Measurements from ENCODE around the gene PRKCQ.
"Not testable (repeated sequence)": the region's sequence is repeated elsewhere in the genome, so short reads cannot be mapped to it uniquely, and the experiment has no call there.

The PRKCQ gene

GRCh38 chr10:6593241-6593671 lies 13.2 kb upstream of the PRKCQ start:
- no peak for DNase-seq (ENCODE audit: low spot score)

DNA sequence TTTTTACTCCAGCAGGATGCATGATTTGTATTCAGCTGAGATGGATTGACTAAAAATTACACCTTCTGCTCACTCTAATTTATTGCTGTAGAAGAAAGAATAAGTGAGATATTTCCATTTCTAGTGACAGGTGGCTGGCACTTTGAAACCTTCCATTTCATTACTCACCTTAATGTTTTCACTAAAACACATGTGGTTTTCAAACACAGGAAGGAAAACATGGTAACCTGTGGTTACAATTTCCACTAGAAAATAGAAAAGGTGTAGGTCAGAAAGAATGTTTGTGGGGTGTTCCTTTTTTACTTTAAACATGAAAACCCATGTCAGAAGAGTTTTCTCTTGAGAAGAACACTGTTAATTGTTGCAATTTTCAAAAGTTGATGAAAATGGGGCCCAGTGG lies 12.0 kb upstream of the PRKCQ start:
- DNase-seq (ENCODE audit: low spot score), result no peak

- no peak for DNase-seq (ENCODE audit: low spot score)
These were observed 11.6 kb upstream of the PRKCQ start for GRCh38 chr10:6591668-6592067.

DNA sequence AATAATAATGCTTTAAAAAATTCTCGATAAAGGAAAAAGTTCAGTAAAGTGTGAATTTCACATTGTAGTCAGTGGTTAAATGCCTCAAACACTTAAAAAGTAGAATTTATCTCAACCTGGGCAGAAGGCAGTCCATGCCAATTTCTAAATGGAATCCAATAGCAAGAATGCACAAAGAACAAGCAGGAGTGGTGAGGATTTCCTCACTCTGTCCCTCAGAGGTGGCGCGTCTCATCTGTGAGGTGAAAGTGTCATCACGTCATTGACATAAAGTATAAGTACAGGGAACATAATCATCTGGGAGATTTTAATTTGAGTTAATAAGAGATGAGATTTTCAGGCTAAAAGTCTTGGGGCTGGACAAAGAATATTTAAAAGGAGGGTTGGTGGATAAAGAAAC lies 10.0 kb upstream of the PRKCQ start:
- DNase-seq (ENCODE audit: low spot score), result no peak

DNA sequence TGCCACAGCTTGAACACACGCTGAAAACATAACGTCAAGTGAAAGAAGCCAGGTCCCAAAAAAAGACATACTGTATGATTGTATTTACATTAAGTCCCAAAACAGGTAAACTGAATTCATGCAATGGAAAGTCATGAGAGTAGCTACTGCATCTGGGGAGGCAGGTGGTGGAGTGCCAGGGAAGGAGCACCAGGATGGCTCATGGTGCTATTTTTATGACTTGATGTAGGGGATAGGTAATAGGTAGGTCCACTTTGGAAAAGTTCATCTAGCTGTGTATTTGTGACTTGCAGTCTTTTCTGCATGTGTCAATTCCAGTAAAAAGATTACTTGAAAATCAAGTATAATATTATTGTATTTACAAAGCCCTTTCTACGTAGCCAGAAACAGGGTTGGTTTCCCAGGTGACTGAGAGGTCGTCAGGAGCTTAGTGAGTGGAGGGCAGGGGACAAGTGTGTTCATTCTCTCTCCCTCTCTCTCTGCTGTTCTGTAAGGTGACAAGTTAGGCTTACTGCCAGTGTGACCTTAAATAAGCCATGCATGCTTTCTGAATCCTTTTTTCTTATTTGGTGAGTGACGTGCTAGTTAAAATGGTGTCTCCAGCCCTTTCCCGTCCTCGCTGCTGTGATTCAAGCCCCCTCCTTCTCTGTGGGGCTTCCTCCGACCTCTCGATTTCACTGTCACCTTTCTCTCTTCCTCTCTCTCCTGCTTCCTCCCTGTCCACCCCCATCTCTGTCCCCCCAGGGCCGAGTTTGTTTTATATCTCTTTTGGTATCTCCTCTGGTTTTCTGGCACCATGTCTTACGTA lies 9.4 kb upstream of the PRKCQ start:
- DNase-seq (ENCODE audit: low spot score), result no peak

GRCh38 chr10:6588845-6589244 lies 8.8 kb upstream of the PRKCQ start:
- no peak for DNase-seq (ENCODE audit: low spot score)

DNA sequence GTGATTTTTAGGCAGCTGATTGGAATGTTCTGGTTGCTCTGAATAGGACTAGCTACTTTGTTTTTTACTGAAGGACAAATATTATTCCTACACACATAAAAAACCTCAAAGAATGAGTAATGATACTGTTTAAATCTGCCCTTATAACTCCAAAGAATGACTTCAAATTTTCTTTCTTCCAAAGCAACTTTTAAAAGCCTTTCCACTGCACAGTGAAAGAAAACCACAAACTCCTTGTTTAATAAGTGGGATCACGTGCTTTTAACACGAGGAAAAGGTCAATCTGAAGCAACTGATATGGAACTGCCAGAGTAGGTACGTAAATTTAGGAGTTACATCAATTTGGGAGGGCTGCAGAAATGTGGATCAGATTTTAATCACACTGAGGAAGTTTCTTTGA lies 8.0 kb upstream of the PRKCQ start:
- no peak for DNase-seq (ENCODE audit: low spot score)

GRCh38 chr10:6586501-6586900 lies 6.4 kb upstream of the PRKCQ start:
- DNase-seq (ENCODE audit: low spot score), result no peak

- DNase-seq (ENCODE audit: low spot score), result no peak
These were observed 3.4 kb upstream of the PRKCQ start for GRCh38 chr10:6583447-6583846.

- DNase-seq (ENCODE audit: low spot score), result not testable (repeated sequence)
These were observed 2.8 kb upstream of the PRKCQ start for GRCh38 chr10:6582913-6583312.

GRCh38 chr10:6582298-6582697 lies 2.2 kb upstream of the PRKCQ start:
- DNase-seq (ENCODE audit: low spot score), result no peak

DNA sequence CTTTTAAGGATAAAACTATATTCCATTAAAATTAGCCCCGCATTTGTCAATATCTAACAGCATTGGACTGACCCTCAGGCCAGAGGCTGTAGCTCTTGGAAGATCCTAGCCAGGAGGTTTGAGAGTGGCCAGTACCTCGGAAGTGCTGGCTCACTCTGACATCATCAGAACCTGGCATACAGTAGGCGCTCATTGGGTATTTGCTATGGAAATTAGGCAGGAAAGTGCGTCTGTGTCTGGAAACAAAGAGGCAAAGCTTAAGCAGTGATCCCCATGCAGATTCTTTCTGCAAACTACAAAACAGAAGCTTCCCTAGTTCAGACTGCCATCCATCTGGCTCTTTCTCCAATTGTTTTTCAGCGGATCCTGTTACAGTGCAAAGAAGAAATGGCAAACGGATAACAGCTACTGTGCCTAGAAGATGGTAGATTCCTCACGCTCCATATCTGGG lies 1.7 kb upstream of the PRKCQ start:
- no peak for DNase-seq (ENCODE audit: low spot score)

DNA sequence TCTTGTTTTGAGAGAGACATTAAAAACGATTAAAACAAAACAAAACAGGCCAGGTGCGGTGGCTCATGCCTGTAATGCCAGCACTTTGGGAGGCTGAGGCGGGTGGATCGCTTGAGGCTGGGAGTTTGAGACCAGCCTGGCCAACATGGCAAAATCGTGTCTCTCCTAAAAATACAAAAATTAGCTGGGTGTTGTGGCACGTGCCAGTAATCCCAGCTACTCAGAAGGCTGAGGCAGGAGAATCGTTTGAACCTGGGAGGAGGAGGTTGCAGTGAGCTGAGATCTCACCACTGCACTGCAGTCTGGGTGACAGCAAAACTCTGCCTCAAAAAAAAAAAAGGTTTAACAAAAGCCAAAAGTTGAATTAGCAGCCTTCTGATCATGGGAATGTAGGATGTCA lies 1.1 kb upstream of the PRKCQ start:
- not testable (repeated sequence) for DNase-seq (ENCODE audit: low spot score)

GRCh38 chr10:6580279-6581029 lies 378 bp upstream of the PRKCQ start:
- peak; percentile 88 for DNase-seq (ENCODE audit: low spot score)

- DNase-seq (ENCODE audit: low spot score), result no peak
These were observed 733 bp downstream of the PRKCQ start for GRCh38 chr10:6579183-6579903.

DNA sequence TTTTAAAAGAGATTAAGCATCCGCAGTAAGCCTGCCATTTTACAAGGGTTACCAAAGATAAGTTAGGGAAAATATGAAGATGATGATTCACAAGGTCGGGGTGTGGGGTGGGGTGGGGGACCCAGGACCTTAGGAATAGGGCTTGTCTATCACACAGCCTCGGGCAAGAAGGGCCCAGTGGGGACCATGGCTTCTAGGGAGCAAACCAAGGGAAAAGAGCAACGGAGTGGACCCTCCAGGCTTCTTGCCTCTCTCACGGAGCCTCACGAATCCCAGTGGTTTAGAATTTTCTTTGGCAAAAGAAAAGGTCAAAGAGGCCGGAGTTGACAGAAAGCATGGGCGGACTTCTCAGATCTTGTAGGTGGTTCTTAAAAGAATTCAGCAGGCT lies 1.3 kb downstream of the PRKCQ start:
- DNase-seq (ENCODE audit: low spot score), result no peak

- DNase-seq (ENCODE audit: low spot score), result no peak
These were observed 1.8 kb downstream of the PRKCQ start for GRCh38 chr10:6578251-6578771.

- no peak for DNase-seq (ENCODE audit: low spot score)
These were observed 3.8 kb downstream of the PRKCQ start for GRCh38 chr10:6576326-6576725.

DNA sequence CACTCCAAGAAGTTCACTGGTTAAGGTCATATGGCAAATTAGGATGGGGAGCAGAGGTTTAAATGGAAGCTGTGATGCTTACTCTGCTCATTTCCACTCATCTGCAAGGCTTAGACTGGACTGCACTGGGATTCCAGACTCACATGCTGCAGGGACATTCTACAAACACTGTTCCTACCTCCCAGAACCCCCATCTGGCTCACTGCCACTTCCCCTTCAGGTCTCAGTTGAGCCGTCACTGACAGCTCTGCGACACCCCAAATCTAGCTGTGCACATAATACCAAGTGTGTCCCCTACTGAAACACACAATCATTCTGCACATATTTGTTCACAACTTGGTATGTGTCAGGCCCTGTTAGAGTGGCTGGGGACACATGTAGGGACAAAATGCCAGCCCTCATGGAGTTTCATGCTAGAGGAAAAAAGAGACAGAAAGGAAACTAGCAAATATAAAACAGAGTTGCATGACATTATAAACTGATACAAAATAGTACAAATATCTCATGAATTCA lies 5.4 kb downstream of the PRKCQ start:
- DNase-seq (ENCODE audit: low spot score), result no peak

DNA sequence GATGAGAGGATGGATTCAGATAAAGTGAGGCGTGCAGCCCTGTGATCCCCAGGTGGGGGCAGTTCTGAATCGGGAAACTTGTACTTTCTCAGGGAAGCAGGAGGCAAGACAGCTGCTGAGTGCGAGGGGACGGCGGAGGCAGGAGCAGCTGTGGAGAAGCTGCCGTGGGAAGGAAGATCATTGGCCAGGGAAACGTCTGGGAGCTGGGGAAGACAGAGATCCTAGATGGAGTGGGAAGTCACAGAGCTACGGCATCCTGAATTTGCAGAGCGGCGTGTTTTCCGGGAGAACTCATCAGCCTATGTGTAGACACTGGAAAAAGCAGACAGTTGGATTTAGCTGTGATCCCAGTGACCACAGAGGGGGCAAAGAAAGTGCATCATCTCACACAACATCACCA lies 9.2 kb downstream of the PRKCQ start:
- no peak for DNase-seq (ENCODE audit: low spot score)

DNA sequence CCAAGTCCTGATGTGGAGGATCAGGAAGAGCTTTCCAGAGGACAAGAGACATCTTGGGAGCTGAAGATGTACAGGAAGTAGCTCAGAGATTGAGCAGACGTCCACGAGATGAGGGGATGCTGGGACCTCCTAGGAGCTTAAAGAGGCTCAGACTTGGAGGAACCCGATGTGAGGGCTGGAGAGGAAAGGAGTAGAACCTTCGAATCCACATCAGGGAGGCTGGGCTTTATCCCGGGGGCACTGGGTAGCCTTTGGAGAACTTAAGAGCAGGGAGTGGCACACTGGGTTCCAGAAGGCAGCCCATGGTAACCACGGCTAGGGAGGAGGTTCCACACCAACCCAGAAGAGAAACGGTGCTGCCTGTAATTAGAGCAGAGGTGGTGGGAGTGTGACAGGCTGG lies 10.8 kb downstream of the PRKCQ start:
- DNase-seq (ENCODE audit: low spot score), result no peak

- no peak for DNase-seq (ENCODE audit: low spot score)
These were observed 12.2 kb downstream of the PRKCQ start for GRCh38 chr10:6567884-6568283.
